B cell (primary cell): ENCODE measurements around the gene ALOXE3. TPM values are rescaled to one million over a fixed set of nuclear protein-coding genes. Genes with fewer than 3 reads are reported as not detected.
"Not testable (repeated sequence)": the region's sequence is repeated elsewhere in the genome, so short reads cannot be mapped to it uniquely, and the experiment has no call there.

Experiments
- ATAC-seq: fragments of 200-7000 bp; cut with Tn5 transposase; one replicate; pipeline ENCODE4 v1.10.0; 2021; ENCODE audit warnings: low read depth, mild to moderate bottlenecking, moderate number of reproducible peaks, moderate library complexity
- CTCF ChIA-PET: fragments of 350-600 bp; sonication (Branson Sonifier 250); formaldehyde crosslinking; loops from one replicate; lab custom pipeline; 2021; ENCODE audit warnings: antibody characterized with exemption, inconsistent platforms; lab: Charles Lee
- POLR2A ChIA-PET: fragments of 350-600 bp; sonication (Branson Sonifier 250); formaldehyde crosslinking; loops from one replicate; lab custom pipeline; 2021; ENCODE audit warnings: antibody characterized with exemption; lab: Charles Lee
- DNase-seq: peaks from one replicate; pipeline ENCODE4 v3.0.0; 2013
- H2AFZ ChIP-seq: 2 replicates; pipeline ENCODE4 v1.6.1; 2012; ENCODE audit warnings: mild to moderate bottlenecking, low read depth, low read length; ENCODE audit not compliant: insufficient read depth, poor library complexity, severe bottlenecking
- H3K27ac ChIP-seq, 2 donors: 1 replicate in 1 of 2; 2 replicates in 1 of 2; pipeline ENCODE4 v1.5.1; 2012 to 2013; ENCODE audit warnings: low read length in 2 of 2, mild to moderate bottlenecking in 2 of 2, moderate library complexity in 1 of 2
- H3K27me3 ChIP-seq, 4 experiments: fragments of 200-600 bp in 1 of 4; sonication (generic) in 1 of 4; replicated peaks in 1 of 4; 1 replicate in 2 of 4; 2 replicates in 2 of 4; pipeline versions ENCODE4 v1.6.1 to v1.7.0; 2013 to 2016; ENCODE audit warnings: low read length in 3 of 4, mild to moderate bottlenecking in 2 of 4, mixed read lengths in 1 of 4, moderate library complexity in 1 of 4; ENCODE audit not compliant: insufficient read depth in 4 of 4, control insufficient read depth in 3 of 4; ENCODE audit errors: control extremely low read depth in 1 of 4
- H3K36me3 ChIP-seq, 2 experiments: replicated peaks in 1 of 2; 1 replicate in 1 of 2; 2 replicates in 1 of 2; pipeline versions ENCODE4 v1.6.1 to v1.7.1; 2013; ENCODE audit warnings: low read length in 1 of 2; ENCODE audit not compliant: insufficient read depth in 2 of 2, control insufficient read depth in 1 of 2; ENCODE audit errors: control extremely low read depth in 1 of 2, extremely low read depth in 1 of 2
- H3K4me1 ChIP-seq, 2 donors: fragments of 200-600 bp in 1 of 2; sonication (generic) in 1 of 2; 1 replicate in 1 of 2; 2 replicates in 1 of 2; pipeline versions ENCODE4 v1.5.1 to v1.6.1; 2013 to 2017; ENCODE audit warnings: low read length in 2 of 2; ENCODE audit not compliant: control insufficient read depth in 2 of 2, insufficient read depth in 2 of 2
- H3K4me2 ChIP-seq: replicated peaks from 2 replicates; pipeline ENCODE3; 2012; ENCODE audit warnings: mild to moderate bottlenecking, low read depth, low read length; ENCODE audit not compliant: poor library complexity, severe bottlenecking
- H3K4me3 ChIP-seq, 5 experiments: fragments of 200-600 bp in 1 of 5; sonication (generic) in 1 of 5; 1 replicate in 3 of 5; 2 replicates in 2 of 5; pipeline versions ENCODE4 v1.5.1 to v1.7.0; 2011 to 2016; ENCODE audit warnings: low read length in 4 of 5, mild to moderate bottlenecking in 4 of 5, low read depth in 2 of 5, control low read depth in 1 of 5, moderate library complexity in 1 of 5; ENCODE audit not compliant: insufficient read depth in 1 of 5; ENCODE audit errors: control extremely low read depth in 1 of 5, extremely low read depth in 1 of 5
- H3K79me2 ChIP-seq: fragments of 200-600 bp; sonication (generic); one replicate; pipeline ENCODE4 v1.6.0; 2016; ENCODE audit warnings: low read length; ENCODE audit not compliant: control insufficient read depth, insufficient read depth
- H3K9ac ChIP-seq: fragments of 200-600 bp; sonication (generic); 2 replicates; pipeline ENCODE4 v1.6.1; 2017; ENCODE audit warnings: mild to moderate bottlenecking, low read length, moderate library complexity
- H3K9me3 ChIP-seq, 3 donors: one replicate each; pipeline versions ENCODE4 v1.6.1 to v1.7.1; 2013; ENCODE audit warnings: low read length in 2 of 3; ENCODE audit not compliant: control insufficient read depth in 2 of 3, insufficient read depth in 1 of 3; ENCODE audit errors: control extremely low read depth in 1 of 3
- H4K20me1 ChIP-seq: 2 replicates; pipeline ENCODE4 v1.6.0; 2012; ENCODE audit warnings: mild to moderate bottlenecking, low read length; ENCODE audit not compliant: insufficient read depth, control insufficient read depth, poor library complexity, severe bottlenecking
- H3K27ac Mint-ChIP-seq: one replicate; pipeline ENCODE4 v1.8.0; 2021; ENCODE audit warnings: mixed read lengths
- H3K27me3 Mint-ChIP-seq: one replicate; pipeline ENCODE4 v1.8.0; 2021; ENCODE audit warnings: mixed read lengths
- H3K4me1 Mint-ChIP-seq: one replicate; pipeline ENCODE4 v1.8.0; 2021; ENCODE audit warnings: mixed read lengths
- H3K4me3 Mint-ChIP-seq: one replicate; pipeline ENCODE4 v1.8.0; 2021; ENCODE audit warnings: mixed read lengths
- H3K9me3 Mint-ChIP-seq: one replicate; pipeline ENCODE4 v1.8.0; 2022; ENCODE audit warnings: mixed read lengths; ENCODE audit not compliant: insufficient read depth
- CTCF ChIP-seq: fragments of 200-600 bp; IDR thresholded peaks from one replicate; pipeline ENCODE4 v1.8.0; 2022; ENCODE audit warnings: antibody characterized with exemption, mild to moderate bottlenecking
- EZH2 ChIP-seq: IDR thresholded peaks from 2 replicates; pipeline ENCODE4 v1.6.1; 2012; ENCODE audit warnings: borderline replicate concordance, low read depth, mild to moderate bottlenecking, moderate library complexity, low read length; ENCODE audit not compliant: insufficient read depth, poor library complexity, severe bottlenecking
- WGBS: methylation state at CpG from one replicate; pipeline ENCODE4 v1.1.5; 2013; ENCODE audit warnings: missing lambda C conversion rate; ENCODE audit not compliant: insufficient coverage; 5-methylcytosine and 5-hydroxymethylcytosine counted together
- intact Hi-C: fragments of 100-400 bp; cut with micrococcal nuclease; formaldehyde crosslinking; loops from one replicate; pipeline ENCODE4 v1.10.0; 2022
- polyA plus RNA-seq: library from polyadenylated mRNA; depleted of rRNA; stranded (reverse); fragments of >200 nt; gene quantifications from 2 replicates; pipeline ENCODE4 v1.2.3, GENCODE V29; 2012
- total RNA-seq, 2 donors: library from RNA; stranded (reverse); fragments of 120-200 nt in 1 of 2; gene quantifications; 1 replicate in 1 of 2; 2 replicates in 1 of 2; pipeline versions ENCODE4 v1.2.3 to v1.2.4, GENCODE V29; 2013 to 2022

Gene ALOXE3
- total and polyA plus RNA-seq, 2 donors (not counting 1 experiment from before 2014, with no cell fraction given) = 0.04 TPM; not detected in 1

- ChIA-PET CTCF (interaction anchor here (0.7 to 11.5 kb wide), 19 partner anchors 9 to 667 kb away, joined by 3 to 360 read pairs (median 4); partner anchors contain the start of genes ALOX12B, ALOXE3, BORCS6 and SLC25A35), POLR2A (interaction anchor here (0.6 to 1.3 kb wide), 13 partner anchors 9 to 210 kb away, joined by 3 to 8 read pairs (median 3); partner anchors contain the start of gene CTC1)
- H3K9ac ChIP-seq = peak overlapping the region; percentile 76
- no peaks in the 10 kb centered on the region for H3K36me3 ChIP-seq
- WGBS = 1% methylated on average over 81 of the region's 87 CpGs
- peaks cover 9 to 15% of the 10 kb centered on the region in 2 donors for H3K4me1 ChIP-seq
- peaks cover 6% of the 10 kb centered on the region for H3K27me3 Mint-ChIP-seq
- peaks cover 9% of the 10 kb centered on the region for H4K20me1 ChIP-seq
- DNase-seq = peak; percentile 90
- H3K27ac ChIP-seq = peak overlapping the region; percentile 48 to 75
- peaks cover 14% of the 10 kb centered on the region for H3K4me1 Mint-ChIP-seq
- no peak for TF ChIP-seq EZH2
- peak; percentile 90 for TF ChIP-seq CTCF
- peak overlapping the region; percentile 92 for H3K27ac Mint-ChIP-seq
- intact Hi-C loops = loop anchor here (1.0 to 2.0 kb wide), 5 partner anchors 12 to 221 kb away; partner anchors contain the start of gene ALOXE3
- no peaks in the 10 kb centered on the region for H3K9me3 Mint-ChIP-seq
- no peaks in the 10 kb centered on the region for H3K9me3 ChIP-seq
- H3K4me3 ChIP-seq = peak overlapping the region in 4 of 5 experiments; percentile 57 to 76 (median 70)
- H2AFZ ChIP-seq = peak overlapping the region; percentile 98
- peaks cover 0 to 19% (median 10%) of the 10 kb centered on the region in 4 experiments for H3K27me3 ChIP-seq
- H3K4me2 ChIP-seq = peak overlapping the region; percentile 97
- peak; percentile 82 for ATAC-seq
- peaks cover 7% of the 10 kb centered on the region for H3K79me2 ChIP-seq
- peak overlapping the region; percentile 96 for H3K4me3 Mint-ChIP-seq
Measured at GRCh38 chr17:8079291-8080207, 38.8 kb downstream of the ALOXE3 start.

GRCh38 chr17:8077939-8078338 is 40.4 kb downstream of the ALOXE3 start:
- POLR2A ChIA-PET, H3K36me3 ChIP-seq, H3K9me3 Mint-ChIP-seq, H3K4me2 ChIP-seq, H2AFZ ChIP-seq, intact Hi-C loops, H3K4me3 ChIP-seq, H3K9me3 ChIP-seq, H3K27ac ChIP-seq, H3K27ac Mint-ChIP-seq, ATAC-seq, H4K20me1 ChIP-seq, H3K4me3 Mint-ChIP-seq, DNase-seq, H3K9ac ChIP-seq, H3K79me2 ChIP-seq: not testable (repeated sequence)
- CTCF ChIA-PET = interaction anchor here (1.0 to 11.5 kb wide), 5 partner anchors 12 to 80 kb away, joined by 3 to 360 read pairs (median 121); partner anchors contain the start of genes ALOX12B and ALOXE3
- peaks cover 0 to 35% (median 22%) of the 10 kb centered on the region in 4 experiments for H3K27me3 ChIP-seq
- H3K27me3 Mint-ChIP-seq = peaks cover 20% of the 10 kb centered on the region
- no CpG with 5 or more reads among the region's 5 CpGs for WGBS
- H3K4me1 ChIP-seq = peaks cover 24 to 31% of the 10 kb centered on the region in 2 donors
- H3K4me1 Mint-ChIP-seq = peaks cover 30% of the 10 kb centered on the region
